GM18861 (cell line): Measurements from ENCODE around the gene PRR23A.
"Not testable (repeated sequence)": the region's sequence is repeated elsewhere in the genome, so short reads cannot be mapped to it uniquely, and the experiment has no call there.

ENCODE experiments used
- ATAC-seq: cut with Tn5 transposase; IDR thresholded peaks from one replicate; pipeline ENCODE4 v1.9.1; 2021; ENCODE audit not compliant: unreplicated experiment

Gene PRR23A

GRCh38 chr3:139006051-139006716 lies at the start of gene PRR23A:
PRR23A (minus strand) TSS chr3:139006268; CDS start chr3:139006268, 0 bp downstream.
- no peak for ATAC-seq

GRCh38 chr3:139052802-139053600 lies 46.9 kb upstream of the PRR23A start:
- ATAC-seq: no peak

GRCh38 chr3:139044366-139045210 lies 38.5 kb upstream of the PRR23A start, which contains the start of gene PRR23C:
PRR23C (minus strand) TSS chr3:139044892; CDS start chr3:139044620, 272 bp downstream.
- ATAC-seq: no peak

- ATAC-seq: no peak
These were observed 37.7 kb upstream of the PRR23A start for GRCh38 chr3:139043554-139044365.

GRCh38 chr3:139037478-139037877 lies 31.4 kb upstream of the PRR23A start:
- no peak for ATAC-seq

GRCh38 chr3:139032326-139033002 lies 26.4 kb upstream of the PRR23A start:
- no peak for ATAC-seq

- ATAC-seq: not testable (repeated sequence)
These were observed 24.5 kb upstream of the PRR23A start for GRCh38 chr3:139030576-139030975.

GRCh38 chr3:139024968-139025367 lies 18.9 kb upstream of the PRR23A start:
- no peak for ATAC-seq

- ATAC-seq: no peak
These were observed 14.8 kb upstream of the PRR23A start, which contains the start of gene PRR23B for GRCh38 chr3:139020868-139021234. PRR23B (minus strand) TSS chr3:139020926; CDS start chr3:139020661, 265 bp downstream.

GRCh38 chr3:139020036-139020867 lies 14.2 kb upstream of the PRR23A start:
- no peak for ATAC-seq

- ATAC-seq: peak; percentile 64
These were observed 10.5 kb upstream of the PRR23A start for GRCh38 chr3:139016430-139017048.

GRCh38 chr3:139005356-139005993 lies 593 bp downstream of the PRR23A start:
- no peak for ATAC-seq

GRCh38 chr3:138995706-138996105 lies 10.4 kb downstream of the PRR23A start:
- no peak for ATAC-seq

GRCh38 chr3:138987181-138987580 lies 18.9 kb downstream of the PRR23A start:
- no peak for ATAC-seq

GRCh38 chr3:138985932-138986331 lies 20.1 kb downstream of the PRR23A start:
- ATAC-seq: no peak

GRCh38 chr3:138984816-138985215 lies 21.3 kb downstream of the PRR23A start:
- no peak for ATAC-seq

- ATAC-seq: no peak
These were observed 30.0 kb downstream of the PRR23A start for GRCh38 chr3:138976047-138976446.

- no peak for ATAC-seq
These were observed 30.7 kb downstream of the PRR23A start for GRCh38 chr3:138975351-138975750.
